Fibroblast of mammary gland (primary cell): ENCODE data around the gene CES2.
A peak's percentile ranks its signal among the peaks of the same experiment; 100 is the strongest.

Experiments used
- DNase-seq: peaks from one replicate; pipeline ENCODE4 v3.0.0-alpha.2; 2010; ENCODE audit warnings: low read depth
- H3K4me3 ChIP-seq: 2 replicates; pipeline ENCODE4 v1.5.1; 2011; ENCODE audit warnings: low read depth, mild to moderate bottlenecking, low read length, moderate library complexity; ENCODE audit not compliant: control insufficient read depth
- TF ChIP-seq, protein P1 (sequence below): conservative IDR thresholded peaks from 2 replicates; pipeline ENCODE4 v1.5.1; 2011; ENCODE audit warnings: low read depth, low read length, inconsistent platforms; ENCODE audit not compliant: control insufficient read depth, insufficient read depth

CES2 gene, protein sequence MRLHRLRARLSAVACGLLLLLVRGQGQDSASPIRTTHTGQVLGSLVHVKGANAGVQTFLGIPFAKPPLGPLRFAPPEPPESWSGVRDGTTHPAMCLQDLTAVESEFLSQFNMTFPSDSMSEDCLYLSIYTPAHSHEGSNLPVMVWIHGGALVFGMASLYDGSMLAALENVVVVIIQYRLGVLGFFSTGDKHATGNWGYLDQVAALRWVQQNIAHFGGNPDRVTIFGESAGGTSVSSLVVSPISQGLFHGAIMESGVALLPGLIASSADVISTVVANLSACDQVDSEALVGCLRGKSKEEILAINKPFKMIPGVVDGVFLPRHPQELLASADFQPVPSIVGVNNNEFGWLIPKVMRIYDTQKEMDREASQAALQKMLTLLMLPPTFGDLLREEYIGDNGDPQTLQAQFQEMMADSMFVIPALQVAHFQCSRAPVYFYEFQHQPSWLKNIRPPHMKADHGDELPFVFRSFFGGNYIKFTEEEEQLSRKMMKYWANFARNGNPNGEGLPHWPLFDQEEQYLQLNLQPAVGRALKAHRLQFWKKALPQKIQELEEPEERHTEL

DNA sequence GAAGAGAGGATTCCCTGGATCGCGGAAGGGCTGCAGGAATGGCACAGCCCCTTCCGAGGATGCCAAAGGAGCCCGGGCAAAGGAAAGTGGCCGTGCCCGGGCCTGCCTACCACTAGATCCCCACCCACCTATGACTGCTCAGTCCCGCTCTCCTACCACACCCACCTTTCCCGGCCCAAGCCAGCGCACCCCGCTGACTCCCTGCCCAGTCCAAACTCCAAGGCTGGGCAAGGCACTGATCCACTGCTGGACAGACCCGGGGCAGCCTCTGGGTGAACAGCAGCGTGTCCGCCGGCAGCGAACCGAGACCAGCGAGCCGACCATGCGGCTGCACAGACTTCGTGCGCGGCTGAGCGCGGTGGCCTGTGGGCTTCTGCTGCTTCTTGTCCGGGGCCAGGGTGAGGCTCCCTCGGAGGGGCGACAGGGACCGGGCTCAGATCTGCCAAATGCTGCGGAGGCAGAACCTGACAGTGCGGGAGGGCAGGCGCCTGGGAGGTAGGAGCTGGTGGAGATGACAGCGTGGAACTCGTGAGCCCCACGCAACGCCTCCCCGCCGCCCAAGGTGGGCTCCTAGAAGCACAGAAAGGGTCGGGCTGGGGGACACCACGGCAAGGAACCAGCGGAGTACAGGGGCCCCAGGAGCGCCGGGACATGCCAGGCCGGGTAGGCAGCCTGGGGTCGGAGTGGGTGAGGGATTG is at the start of gene CES2:
CES2 (plus strand) TSS at position 203 of the 698 bp plus-strand sequence; CDS start at position 323, 120 bp downstream.
- peak within 1 kb of the TSS; percentile 96 for H3K4me3 ChIP-seq
- DNase-seq = peak; percentile 50
- TF ChIP-seq, protein P1, sequence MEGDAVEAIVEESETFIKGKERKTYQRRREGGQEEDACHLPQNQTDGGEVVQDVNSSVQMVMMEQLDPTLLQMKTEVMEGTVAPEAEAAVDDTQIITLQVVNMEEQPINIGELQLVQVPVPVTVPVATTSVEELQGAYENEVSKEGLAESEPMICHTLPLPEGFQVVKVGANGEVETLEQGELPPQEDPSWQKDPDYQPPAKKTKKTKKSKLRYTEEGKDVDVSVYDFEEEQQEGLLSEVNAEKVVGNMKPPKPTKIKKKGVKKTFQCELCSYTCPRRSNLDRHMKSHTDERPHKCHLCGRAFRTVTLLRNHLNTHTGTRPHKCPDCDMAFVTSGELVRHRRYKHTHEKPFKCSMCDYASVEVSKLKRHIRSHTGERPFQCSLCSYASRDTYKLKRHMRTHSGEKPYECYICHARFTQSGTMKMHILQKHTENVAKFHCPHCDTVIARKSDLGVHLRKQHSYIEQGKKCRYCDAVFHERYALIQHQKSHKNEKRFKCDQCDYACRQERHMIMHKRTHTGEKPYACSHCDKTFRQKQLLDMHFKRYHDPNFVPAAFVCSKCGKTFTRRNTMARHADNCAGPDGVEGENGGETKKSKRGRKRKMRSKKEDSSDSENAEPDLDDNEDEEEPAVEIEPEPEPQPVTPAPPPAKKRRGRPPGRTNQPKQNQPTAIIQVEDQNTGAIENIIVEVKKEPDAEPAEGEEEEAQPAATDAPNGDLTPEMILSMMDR = no peak

DNA sequence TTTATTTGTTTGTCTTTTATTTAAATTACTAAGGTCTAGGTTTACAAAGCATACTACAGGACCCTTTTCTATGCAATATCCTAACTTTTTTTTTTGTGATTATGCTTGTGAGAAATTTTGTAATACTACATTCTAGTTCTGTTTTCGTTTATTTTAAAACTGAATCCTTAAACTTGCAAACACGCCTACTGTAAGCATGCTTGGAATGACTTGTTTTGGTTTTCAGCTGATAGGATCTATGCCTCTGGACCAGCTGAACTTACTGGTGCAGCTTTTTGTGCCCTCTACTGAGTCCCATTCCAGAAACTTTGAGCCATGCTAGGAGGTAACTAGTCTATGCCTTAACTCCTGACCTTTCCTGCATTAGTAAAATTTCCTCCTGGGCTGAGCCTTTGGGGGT is 49.0 kb upstream of the CES2 start:
- no peak overlapping the region for H3K4me3 ChIP-seq
- no peak for DNase-seq
- TF ChIP-seq, protein P1 = no peak

DNA sequence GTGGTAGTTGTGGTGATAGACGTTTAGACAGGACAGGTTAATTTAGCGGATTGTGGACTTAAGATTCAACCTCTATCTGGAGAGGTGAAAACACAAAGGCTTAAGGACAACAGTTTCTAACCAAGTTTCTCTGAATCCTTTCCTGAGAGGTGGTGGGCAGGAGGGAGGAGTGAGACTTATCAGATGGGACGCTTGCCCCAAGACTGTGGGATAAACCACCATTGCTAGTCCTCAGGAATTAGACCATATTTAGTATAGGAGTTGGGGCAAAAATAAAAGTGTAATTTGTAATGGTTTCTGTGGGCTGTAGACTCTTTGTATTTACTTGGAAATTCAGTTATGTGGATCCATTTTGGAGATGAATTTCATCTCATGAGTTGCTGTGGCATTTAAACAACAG is 48.4 kb upstream of the CES2 start:
- H3K4me3 ChIP-seq = no peak overlapping the region
- TF ChIP-seq, protein P1 = no peak
- DNase-seq = no peak

DNA sequence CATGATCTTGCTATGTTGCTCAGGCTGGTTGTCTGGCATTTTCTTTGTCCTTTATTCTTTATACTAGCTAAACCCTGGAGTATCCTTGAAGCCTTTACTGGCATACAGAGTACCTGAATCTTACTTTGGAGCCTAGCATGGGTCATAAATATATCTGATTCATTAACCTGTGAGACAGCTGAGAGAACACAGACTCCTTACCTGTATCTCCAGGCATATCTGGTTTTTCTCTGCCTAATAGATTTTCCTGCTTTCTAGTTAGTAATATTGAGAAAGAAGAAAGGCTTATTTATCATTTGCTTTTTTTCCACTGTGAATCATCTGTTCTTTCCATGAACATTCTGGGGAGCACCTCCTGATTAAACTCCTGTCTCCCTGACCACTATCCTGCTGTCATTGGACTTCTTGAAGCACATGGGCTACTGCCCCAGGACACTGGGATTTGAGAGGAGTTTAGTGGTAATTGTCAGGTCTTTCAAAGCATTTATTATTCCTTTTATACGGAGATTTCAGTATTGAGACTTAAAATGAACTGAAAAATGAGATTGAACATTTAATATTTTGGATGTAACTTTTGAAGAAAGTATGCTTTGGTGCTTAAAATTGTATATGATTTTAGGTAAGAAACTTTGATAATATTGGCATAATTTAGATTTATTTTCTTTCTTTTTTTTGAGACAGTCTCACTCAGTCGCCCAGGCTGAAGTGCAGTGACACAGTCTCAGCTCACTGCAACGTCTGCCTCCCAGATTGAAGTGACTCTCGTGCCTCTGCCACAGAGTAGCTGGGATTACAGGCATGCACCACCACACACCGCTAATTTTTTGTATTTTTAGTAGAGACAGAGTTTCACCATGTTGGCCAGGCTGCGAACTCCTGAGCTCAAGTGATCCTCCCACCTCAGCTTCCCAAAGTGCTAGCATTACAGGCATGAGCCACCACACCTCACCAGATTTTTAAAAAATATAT is 46.4 kb upstream of the CES2 start:
- H3K4me3 ChIP-seq = no peak overlapping the region
- TF ChIP-seq, protein P1 = no peak
- no peak for DNase-seq

DNA sequence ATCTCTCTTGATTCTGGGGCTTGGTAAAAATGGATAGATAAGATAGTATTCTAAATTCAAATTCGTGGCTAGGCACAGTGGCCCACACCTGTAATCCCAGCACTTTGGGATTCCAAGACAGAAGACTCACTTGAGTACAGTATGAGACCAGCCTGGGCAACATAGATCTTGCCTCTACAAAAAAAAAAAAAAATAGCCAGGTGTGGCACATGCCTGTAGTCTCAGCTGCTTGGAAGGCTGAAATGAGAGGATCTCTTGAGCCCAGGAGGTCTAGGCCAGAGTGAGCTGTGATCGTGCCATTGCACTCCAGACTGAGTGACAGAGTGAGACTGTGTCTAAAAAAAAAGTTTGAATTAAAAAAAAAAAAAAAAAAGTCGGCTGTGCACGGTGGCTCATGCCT is 45.7 kb upstream of the CES2 start:
- TF ChIP-seq, protein P1 = no peak
- no peak overlapping the region for H3K4me3 ChIP-seq
- DNase-seq = no peak

DNA sequence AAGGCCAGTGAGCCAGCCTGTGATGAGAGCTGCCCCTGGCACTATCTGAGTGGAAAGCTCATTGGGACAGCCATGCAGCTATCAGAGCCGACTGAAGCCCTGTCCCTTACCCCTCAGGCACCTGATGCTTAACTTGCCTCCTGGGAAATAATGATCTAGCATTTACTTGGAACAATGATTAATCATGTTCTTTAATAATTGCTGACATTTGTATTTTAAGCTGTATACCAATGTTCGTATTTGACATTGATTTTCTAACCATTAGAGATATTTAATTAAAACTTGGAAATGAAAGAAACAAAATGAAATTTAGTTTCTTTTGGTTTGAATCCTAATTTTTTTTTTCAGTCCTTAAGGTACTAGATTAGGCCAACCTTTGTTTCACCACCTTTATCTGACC is 44.5 kb upstream of the CES2 start:
- TF ChIP-seq, protein P1 = no peak
- DNase-seq = no peak
- H3K4me3 ChIP-seq = no peak overlapping the region
